ENCODE data around the gene TRIM75. TPM values are rescaled to one million over a fixed set of nuclear protein-coding genes. Genes with fewer than 3 reads are reported as not detected.

Gene TRIM75
- polyA plus RNA-seq, 1 donor from 2014 or later: not detected

- H3K4me3 ChIP-seq (ENCODE audit: low read length): no peak overlapping the region
- no peak for TF ChIP-seq EP300 (conservative IDR thresholded peaks at IDR 0.05; ENCODE audit: poor library complexity, severe bottlenecking)
- no peaks in the 10 kb centered on the region for H3K9me3 ChIP-seq (ENCODE audit: low read length)
- H3K9me2 ChIP-seq (ENCODE audit: insufficient read depth, low read length): no peaks in the 10 kb centered on the region
- no peak overlapping the region for H3K27ac ChIP-seq (ENCODE audit: low read length)
- no peak overlapping the region for H3K9ac ChIP-seq (ENCODE audit: low read length)
- H3K27me3 ChIP-seq (ENCODE audit: insufficient read depth, low read depth, low read length): no peaks in the 10 kb centered on the region
- no peak overlapping the region for H2AFZ ChIP-seq (ENCODE audit: low read depth, low read length)
- H3K36me3 ChIP-seq (ENCODE audit: insufficient read depth, low read length): no peaks in the 10 kb centered on the region
- H3K79me2 ChIP-seq (replicated peaks; ENCODE audit: insufficient read depth, low read length): no peaks in the 10 kb centered on the region
- no peaks in the 10 kb centered on the region for H4K20me1 ChIP-seq (ENCODE audit: insufficient read depth)
- no peaks in the 10 kb centered on the region for H3F3A ChIP-seq (ENCODE audit: insufficient read depth, low read length, poor library complexity, severe bottlenecking)
- H3K4me2 ChIP-seq (ENCODE audit: low read length): no peak overlapping the region
These were observed 43.2 kb upstream of the TRIM75 start for GRCh38 chr4:165010487-165010886.

- no peaks in the 10 kb centered on the region for H3F3A ChIP-seq (ENCODE audit: insufficient read depth, low read length, poor library complexity, severe bottlenecking)
- H3K27me3 ChIP-seq (ENCODE audit: insufficient read depth, low read depth, low read length): no peaks in the 10 kb centered on the region
- H4K20me1 ChIP-seq (ENCODE audit: insufficient read depth): no peaks in the 10 kb centered on the region
- no peaks in the 10 kb centered on the region for H3K9me3 ChIP-seq (ENCODE audit: low read length)
- H3K4me3 ChIP-seq (ENCODE audit: low read length): no peak overlapping the region
- H3K79me2 ChIP-seq (replicated peaks; ENCODE audit: insufficient read depth, low read length): no peaks in the 10 kb centered on the region
- H3K9me2 ChIP-seq (ENCODE audit: insufficient read depth, low read length): no peaks in the 10 kb centered on the region
- no peak overlapping the region for H3K27ac ChIP-seq (ENCODE audit: low read length)
- no peak overlapping the region for H3K4me2 ChIP-seq (ENCODE audit: low read length)
- no peak overlapping the region for H3K9ac ChIP-seq (ENCODE audit: low read length)
- H3K36me3 ChIP-seq (ENCODE audit: insufficient read depth, low read length): no peaks in the 10 kb centered on the region
- TF ChIP-seq MXI1 (conservative IDR thresholded peaks at IDR 0.05; ENCODE audit: poor library complexity, severe bottlenecking) (no peak), RAD21 (conservative IDR thresholded peaks at IDR 0.05) (no peak), TAF1 (IDR thresholded peaks at IDR 0.05; ENCODE audit: low read depth) (no peak), EP300 (conservative IDR thresholded peaks at IDR 0.05; ENCODE audit: poor library complexity, severe bottlenecking) (no peak), REST (IDR thresholded peaks at IDR 0.05; ENCODE audit: borderline replicate concordance) (no peak), CTCF (IDR thresholded peaks at IDR 0.05; ENCODE audit: poor library complexity, severe bottlenecking) (no peak), EZH2 (IDR thresholded peaks at IDR 0.05; ENCODE audit: borderline replicate concordance, insufficient read depth, low read length, poor library complexity, severe bottlenecking) (no peak), SMC3 (conservative IDR thresholded peaks at IDR 0.05; ENCODE audit: poor library complexity) (no peak), POLR2AphosphoS5 (IDR thresholded peaks at IDR 0.05) (no peak)
- no peak overlapping the region for H2AFZ ChIP-seq (ENCODE audit: low read depth, low read length)
These were observed 42.7 kb upstream of the TRIM75 start for GRCh38 chr4:165010991-165011390.

- no peaks in the 10 kb centered on the region for H3K79me2 ChIP-seq (replicated peaks; ENCODE audit: insufficient read depth, low read length)
- no peak overlapping the region for H3K27ac ChIP-seq (ENCODE audit: low read length)
- no peaks in the 10 kb centered on the region for H3K27me3 ChIP-seq (ENCODE audit: insufficient read depth, low read depth, low read length)
- no peak overlapping the region for H3K4me3 ChIP-seq (ENCODE audit: low read length)
- no peaks in the 10 kb centered on the region for H3K9me2 ChIP-seq (ENCODE audit: insufficient read depth, low read length)
- H3K9ac ChIP-seq (ENCODE audit: low read length): no peak overlapping the region
- no peaks in the 10 kb centered on the region for H4K20me1 ChIP-seq (ENCODE audit: insufficient read depth)
- no peak overlapping the region for H2AFZ ChIP-seq (ENCODE audit: low read depth, low read length)
- no peaks in the 10 kb centered on the region for H3F3A ChIP-seq (ENCODE audit: insufficient read depth, low read length, poor library complexity, severe bottlenecking)
- H3K4me2 ChIP-seq (ENCODE audit: low read length): no peak overlapping the region
- no peaks in the 10 kb centered on the region for H3K9me3 ChIP-seq (ENCODE audit: low read length)
- no peak for TF ChIP-seq CTCF (IDR thresholded peaks at IDR 0.05; ENCODE audit: poor library complexity, severe bottlenecking)
- no peak for TF ChIP-seq REST (IDR thresholded peaks at IDR 0.05; ENCODE audit: borderline replicate concordance)
- TF ChIP-seq TAF1 (IDR thresholded peaks at IDR 0.05; ENCODE audit: low read depth): no peak
- no peak for TF ChIP-seq EP300 (conservative IDR thresholded peaks at IDR 0.05; ENCODE audit: poor library complexity, severe bottlenecking)
- TF ChIP-seq POLR2AphosphoS5 (IDR thresholded peaks at IDR 0.05): no peak
- TF ChIP-seq SMC3 (conservative IDR thresholded peaks at IDR 0.05; ENCODE audit: poor library complexity): no peak
- TF ChIP-seq MXI1 (conservative IDR thresholded peaks at IDR 0.05; ENCODE audit: poor library complexity, severe bottlenecking): no peak
- no peak for TF ChIP-seq RAD21 (conservative IDR thresholded peaks at IDR 0.05)
- TF ChIP-seq EZH2 (IDR thresholded peaks at IDR 0.05; ENCODE audit: borderline replicate concordance, insufficient read depth, low read length, poor library complexity, severe bottlenecking): no peak
- H3K36me3 ChIP-seq (ENCODE audit: insufficient read depth, low read length): no peaks in the 10 kb centered on the region
These were observed 42.3 kb upstream of the TRIM75 start for GRCh38 chr4:165011403-165011802.
